GM18909 (cell line): ENCODE data around the gene PRODH2.
"Not testable (repeated sequence)": the region's sequence is repeated elsewhere in the genome, so short reads cannot be mapped to it uniquely, and the experiment has no call there.

ENCODE experiments used
- ATAC-seq: cut with Tn5 transposase; IDR thresholded peaks from one replicate; pipeline ENCODE4 v1.9.1; 2021; ENCODE audit warnings: mild to moderate bottlenecking; ENCODE audit not compliant: unreplicated experiment, poor library complexity

Gene PRODH2

DNA sequence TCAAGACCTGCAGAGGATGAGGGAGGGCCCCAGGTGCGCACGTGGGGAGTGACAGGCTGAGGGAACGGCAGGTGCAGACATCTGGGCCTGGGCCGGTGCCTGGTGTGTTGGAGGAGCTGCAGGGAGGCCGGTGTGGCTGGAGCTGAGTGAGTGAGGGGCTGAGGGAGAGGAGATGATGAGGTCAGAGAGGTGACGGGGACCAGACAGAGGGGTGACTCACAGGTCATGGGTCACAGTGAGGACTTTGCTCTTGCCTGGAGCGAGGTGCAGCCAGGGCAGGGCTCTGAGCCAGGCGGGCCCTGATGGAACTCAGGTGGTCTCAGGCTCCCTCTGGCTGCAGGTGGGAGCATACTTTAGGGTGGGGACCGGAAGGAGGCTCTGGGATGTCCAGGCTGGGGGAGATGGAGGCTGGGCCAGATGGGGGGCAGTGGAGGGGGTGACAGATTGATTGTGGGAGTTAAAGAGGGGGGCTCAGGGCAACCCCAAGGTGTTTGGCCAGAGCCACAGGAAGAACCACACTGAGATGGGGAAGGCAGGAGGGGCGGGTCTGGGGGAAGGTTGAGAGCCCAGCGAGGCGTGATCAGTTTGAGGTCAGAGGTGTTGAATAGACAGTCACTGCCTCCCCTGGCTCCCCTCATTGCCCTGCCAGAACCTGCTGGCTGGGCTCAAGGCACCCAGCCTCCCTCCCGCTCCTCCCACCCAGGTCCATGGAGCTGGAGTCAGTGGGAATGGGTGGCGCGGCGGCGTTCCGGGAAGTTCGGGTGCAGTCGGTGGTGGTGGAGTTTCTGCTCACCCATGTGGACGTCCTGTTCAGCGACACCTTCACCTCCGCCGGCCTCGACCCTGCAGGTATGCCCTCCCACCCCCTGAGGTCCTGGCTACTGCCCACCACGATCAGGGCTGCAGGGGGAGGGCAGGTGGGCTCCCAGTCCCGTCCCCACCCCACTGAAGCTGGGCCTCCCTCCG is 28.9 kb downstream of the PRODH2 start:
- ATAC-seq = no peak

DNA sequence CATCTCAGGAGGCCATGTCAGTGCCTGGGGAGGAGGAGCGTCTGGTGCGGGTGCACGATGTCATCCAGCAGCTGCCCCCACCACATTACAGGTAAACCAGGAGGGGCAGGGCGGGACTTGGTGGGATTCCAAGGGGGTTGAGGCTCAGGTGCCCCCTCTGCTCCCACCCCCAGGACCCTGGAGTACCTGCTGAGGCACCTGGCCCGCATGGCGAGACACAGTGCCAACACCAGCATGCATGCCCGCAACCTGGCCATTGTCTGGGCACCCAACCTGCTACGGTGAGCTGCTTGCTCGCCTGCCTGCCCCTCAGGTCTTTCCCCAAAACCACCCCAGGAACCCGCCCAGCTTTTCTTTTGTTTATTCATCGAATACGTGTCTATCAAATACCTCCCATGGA is 30.1 kb downstream of the PRODH2 start:
- no peak for ATAC-seq

DNA sequence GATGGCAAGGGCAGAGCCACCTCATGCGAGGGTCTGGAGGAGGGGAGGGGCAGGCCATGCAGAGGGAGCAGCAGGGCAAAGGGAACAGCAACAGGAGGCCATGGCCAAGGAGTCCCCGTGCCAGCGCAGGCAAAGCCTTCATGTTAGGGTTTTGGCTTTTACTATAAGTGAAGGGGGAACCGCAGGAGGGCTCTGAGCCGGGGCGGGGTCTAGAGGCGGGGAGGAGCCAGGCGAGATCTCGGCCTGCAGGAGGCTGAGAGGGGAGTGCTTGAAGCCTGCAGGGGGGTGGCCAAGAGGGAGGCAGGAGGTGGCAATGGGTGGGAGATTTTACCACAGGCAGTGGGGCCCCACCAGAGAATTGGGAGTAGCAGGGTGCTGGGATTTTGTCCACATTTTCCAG is 31.0 kb downstream of the PRODH2 start:
- ATAC-seq = no peak

DNA sequence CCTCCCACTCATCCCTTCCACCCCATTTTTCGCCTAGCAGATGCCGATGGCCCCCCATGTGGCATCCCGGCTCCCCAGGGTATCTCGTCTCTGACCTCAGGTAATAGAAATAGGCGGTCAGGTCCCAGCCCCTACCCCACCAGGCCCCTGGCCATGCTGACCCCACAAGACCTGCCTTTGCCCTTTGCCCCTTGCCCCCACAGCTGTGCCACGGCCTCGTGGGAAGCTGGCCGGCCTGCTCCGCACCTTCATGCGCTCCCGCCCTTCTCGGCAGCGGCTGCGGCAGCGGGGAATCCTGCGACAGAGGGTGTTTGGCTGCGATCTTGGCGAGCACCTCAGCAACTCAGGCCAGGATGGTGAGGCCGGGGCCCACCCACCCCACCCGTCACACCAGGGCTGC is 31.9 kb downstream of the PRODH2 start:
- no peak for ATAC-seq

DNA sequence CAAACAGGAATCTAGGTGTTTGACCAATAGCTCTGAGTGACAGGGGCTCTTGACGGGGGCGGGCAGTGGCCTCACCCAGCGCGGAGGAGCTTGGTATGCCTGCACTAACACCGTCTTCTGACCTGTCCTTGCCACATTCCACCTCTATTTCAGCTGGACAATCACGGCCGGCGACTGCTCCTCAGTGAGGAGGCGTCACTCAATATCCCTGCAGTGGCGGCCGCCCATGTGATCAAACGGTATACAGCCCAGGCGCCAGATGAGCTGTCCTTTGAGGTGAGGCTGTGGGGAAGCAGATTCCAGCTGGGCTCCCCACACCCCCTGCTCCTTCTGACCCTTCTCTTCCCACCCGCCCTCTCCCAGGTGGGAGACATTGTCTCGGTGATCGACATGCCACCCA is 32.6 kb downstream of the PRODH2 start:
- no peak for ATAC-seq

DNA sequence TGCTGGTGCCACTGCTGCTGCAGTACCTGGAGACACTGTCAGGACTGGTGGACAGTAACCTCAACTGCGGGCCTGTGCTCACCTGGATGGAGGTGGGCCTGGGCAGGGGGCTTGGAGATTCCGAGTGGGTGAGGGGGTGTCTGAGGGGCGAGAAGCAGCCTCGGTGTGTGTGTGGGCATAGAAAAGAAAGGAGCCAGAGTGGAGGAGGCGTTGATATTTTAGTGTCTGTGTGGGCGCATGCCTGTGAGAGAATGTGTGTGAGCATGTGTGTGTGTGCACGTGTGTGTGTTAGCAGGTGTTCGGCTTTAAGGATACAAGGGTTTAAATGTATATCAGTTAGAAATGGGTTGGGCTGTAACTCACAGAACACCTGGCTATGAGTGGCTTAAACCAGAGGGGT is 33.6 kb downstream of the PRODH2 start:
- ATAC-seq = no peak

DNA sequence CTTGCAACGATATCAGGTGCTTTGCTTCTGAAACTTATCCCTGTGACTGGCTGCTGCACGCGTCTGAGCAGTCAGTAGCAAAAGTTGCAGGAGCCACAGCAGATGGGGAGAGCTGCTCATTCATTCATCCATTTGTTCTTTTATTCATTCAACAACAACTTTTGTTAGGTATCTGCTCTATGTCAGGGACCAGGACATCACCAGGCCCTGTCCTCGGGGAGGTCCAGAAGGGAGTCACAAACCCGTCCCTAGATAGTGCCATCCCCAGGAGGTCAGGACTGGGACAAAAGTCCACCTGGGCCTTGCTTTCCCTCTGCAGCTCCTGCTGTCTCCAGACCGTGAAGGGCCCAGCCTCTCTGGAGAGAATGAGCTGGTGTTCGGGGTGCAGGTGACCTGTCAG is 34.7 kb downstream of the PRODH2 start:
- no peak for ATAC-seq

DNA sequence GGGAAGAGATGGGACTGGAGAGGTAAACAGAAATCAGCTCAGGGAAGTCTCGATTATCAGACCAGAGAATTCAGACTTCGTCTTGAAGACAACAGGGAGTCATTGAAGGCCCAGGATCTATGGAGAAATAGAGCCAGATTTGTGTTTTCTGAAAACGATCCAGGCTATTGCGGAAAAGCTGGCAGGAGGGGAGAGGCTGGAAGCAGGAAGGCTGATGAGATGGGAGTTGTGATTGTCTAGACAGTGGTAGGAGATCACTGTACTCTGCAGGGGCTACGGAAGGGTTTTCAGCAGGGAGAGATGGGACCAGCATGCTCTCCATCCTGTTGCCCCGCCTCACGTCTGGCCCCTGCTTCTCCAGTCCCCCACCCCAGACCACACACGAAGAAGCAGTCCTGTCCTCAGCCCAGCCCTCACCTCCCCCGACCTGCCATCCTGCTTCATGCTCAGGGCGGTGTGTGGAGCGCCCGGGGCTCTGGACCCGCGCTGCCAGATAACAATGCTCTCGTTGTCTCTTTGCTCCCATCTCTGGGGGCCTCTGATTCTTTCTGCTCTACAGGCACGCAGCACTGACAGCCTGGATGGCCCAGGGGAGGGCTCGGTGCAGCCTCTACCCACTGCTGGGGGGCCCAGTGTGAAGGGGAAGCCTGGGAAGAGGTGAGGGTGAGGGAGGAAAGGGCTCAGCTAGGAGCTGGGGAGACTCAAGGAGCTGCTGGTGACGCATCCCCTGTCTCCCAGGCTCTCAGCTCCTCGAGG is 35.4 kb downstream of the PRODH2 start:
- ATAC-seq = no peak

DNA sequence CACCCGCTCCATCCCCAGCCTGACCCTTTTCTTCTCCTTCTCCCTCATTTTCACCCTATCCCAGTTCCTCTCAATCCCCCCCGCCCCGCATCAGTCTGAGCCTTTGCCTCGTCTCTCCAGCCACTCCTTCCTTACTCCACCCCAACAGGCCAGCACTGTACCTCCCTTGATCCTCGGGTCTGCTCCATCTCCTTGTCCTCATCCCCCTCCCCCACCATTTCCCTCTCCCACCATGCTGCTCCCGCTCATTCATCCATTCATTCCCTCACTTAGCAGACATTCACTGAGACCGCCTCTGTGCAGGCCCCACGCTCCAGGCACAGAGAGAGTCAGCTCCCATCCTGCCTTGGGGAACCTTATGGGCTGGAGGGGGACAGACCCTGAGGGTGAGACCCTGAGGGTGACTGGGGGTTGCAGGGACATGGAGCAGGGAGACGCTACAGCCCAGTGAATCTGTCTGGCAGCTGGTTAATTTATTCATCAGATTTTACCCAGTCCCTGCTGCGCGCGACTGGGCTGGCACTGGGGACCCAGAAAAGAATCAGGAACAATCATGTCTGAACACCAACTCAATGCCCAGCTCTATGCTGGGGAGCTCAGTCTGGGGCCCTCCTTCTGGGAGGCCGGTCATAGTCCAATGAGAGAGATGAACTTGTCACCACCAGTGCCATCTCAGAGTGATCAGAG is 36.4 kb downstream of the PRODH2 start:
- ATAC-seq = no peak

DNA sequence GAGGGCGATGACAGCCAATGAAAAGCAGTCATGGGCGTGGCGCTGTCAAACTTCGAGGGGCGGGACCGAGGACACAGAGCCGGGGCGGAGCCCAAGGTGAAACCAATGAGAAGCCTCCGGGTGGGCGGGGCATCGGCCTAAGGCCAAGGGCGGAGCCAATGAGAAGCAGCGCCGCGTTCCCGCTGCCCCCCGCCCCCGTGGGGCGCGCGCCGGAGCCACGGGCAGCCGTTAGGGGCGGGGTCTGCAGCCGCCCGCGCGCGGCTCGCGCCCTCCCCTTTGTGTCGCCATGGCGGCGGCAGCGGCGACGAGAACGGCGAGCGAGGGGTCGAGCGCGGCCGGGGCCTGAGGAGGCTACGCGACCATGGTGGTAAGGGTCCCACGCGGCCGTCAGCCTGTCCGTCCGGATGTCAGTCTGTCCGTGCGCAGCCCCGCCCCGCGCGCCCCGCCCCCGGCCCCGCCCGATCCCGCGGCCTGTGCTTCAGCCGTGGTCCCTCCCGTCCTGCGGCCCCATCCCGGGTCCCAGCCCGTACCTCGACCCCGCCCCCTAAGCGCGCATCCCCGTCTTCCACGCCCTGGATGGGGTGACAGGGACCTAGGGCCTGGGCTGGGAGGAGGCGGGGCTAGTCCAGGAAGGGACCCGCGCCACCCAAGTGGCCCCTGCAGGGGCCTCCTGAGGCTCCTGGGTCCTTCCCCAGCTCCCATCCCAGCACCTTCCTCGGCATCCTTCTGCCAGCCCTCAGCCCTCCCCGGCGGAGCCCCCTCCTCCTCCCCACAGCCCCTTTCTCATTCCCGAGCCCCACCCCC is 37.1 kb downstream of the PRODH2 start, which contains the start of gene ARHGAP33:
Gene ARHGAP33, plus strand, starts transcription at position 267 of the 804 bp plus-strand sequence. Its CDS starts 95 bp downstream, at position 362.
- ATAC-seq = peak; percentile 88

DNA sequence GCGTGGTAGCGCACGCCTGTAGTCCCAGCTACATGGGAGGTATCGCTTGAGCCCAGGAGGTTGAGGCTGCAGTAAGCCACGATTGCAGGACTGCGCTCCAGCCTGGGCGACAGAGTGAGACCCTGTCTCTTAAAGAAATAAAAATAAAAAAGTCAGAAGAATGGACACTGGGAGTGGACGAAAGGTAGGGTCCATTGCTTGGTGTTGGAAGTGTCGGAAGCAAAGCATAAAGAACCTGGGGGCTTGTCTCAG is 37.7 kb downstream of the PRODH2 start:
- no peak for ATAC-seq

DNA sequence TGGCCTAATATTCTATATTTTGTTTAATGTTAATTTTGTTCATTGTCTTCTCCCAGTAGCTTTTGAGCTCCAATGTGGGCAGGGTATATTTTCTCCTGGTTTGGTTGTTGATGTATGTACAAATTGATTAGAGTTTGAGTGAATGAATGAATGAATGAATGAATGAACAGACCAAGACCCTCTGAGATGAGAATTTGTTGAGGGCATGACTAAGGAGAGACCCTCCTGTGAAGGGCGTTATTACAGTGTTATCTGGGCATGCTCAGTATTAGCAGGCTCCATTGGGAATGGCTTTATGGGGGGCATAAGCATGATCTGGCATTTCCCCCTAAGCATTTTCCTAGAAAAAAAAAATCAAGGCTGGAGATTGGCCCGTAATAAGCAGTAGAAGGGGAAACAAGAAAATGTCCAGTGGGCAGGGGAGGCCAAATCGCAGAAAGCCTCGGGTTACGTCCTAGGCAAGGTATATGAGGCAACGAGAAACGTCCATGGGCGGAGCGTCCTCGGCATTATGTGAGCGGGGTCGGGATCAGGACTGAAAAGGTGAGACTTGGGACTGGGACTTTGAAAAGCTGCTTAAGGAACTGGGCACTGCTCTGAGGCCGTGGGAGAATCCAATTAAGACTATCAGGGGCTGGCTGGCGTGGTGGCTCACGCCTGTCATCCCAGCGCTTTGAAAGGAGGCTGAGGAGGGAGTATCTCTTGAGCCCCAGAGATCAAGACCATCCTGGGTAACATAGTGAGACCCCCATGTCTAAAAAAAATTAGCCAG is 38.2 kb downstream of the PRODH2 start:
- ATAC-seq = no peak

DNA sequence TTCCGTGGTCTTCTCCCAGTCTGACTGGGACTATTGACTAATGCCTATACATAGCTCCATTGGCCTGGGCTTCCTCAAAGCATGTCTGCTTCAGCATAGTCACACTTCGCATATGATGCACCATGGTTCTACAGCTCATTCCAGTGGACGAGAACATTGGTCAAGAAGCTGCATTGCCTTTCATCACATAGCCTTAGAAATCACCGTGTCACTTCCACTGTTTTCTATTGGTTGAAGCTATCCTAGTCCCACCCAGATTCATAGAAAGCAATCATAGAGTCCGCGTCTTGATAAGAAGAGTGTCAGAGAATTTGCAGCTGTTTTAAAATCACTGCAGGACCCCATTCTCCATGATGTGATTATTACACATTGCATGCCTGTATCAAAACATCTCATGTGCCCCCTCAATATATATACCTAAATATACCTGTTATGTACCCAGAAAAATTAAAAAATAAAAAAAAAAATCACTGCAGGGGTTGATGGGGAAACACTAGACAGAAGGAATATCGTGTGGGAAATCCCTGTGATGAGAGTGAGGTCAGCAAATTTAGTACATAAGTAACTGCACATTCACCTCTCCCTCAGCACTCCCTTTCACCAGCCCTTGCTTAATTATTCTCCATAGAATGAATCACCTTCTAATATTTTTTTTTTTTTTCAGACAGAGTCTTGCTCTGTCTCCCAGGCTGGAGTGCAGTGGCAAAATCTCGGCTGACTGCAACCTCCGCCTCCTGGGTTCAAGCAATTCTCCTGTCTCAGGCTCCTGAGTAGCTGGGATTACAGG is 39.4 kb downstream of the PRODH2 start:
- no peak for ATAC-seq

DNA sequence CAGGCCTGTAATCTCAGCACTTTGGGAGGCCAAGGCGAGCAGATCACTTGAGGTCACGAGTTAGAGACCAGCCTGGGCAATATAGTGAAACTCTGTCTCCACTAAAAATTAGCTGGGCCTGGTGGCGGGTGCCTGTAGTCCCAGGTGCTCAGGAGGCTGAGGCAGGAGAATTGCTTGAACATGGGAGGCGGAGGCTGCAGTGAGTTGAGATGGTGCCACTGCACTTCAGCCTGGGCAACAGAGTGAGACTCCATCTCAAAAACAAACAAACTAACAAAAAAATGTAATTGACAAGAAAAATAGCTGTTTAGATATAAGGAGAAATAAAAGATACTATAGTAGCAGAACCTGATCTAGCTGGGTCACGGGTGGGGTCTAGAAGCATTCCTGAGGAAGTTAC is 40.3 kb downstream of the PRODH2 start:
- not testable (repeated sequence) for ATAC-seq

DNA sequence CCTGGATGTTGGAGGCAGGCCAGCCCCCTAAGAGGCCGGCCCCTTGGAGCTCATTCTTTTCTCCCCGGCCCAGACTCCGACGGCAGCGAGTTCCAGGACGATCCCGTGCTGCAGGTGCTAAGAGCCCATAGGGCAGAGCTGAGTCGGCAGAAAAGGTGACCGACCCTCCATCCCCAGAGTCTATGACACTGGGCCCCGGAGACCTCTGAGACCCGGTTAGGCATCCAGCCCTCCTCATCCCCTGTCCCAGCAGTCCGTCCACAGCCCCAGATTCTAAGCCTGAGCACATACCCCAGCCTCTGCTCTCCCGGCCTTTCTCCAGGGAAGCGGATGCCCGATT is 44.6 kb downstream of the PRODH2 start:
- no peak for ATAC-seq

DNA sequence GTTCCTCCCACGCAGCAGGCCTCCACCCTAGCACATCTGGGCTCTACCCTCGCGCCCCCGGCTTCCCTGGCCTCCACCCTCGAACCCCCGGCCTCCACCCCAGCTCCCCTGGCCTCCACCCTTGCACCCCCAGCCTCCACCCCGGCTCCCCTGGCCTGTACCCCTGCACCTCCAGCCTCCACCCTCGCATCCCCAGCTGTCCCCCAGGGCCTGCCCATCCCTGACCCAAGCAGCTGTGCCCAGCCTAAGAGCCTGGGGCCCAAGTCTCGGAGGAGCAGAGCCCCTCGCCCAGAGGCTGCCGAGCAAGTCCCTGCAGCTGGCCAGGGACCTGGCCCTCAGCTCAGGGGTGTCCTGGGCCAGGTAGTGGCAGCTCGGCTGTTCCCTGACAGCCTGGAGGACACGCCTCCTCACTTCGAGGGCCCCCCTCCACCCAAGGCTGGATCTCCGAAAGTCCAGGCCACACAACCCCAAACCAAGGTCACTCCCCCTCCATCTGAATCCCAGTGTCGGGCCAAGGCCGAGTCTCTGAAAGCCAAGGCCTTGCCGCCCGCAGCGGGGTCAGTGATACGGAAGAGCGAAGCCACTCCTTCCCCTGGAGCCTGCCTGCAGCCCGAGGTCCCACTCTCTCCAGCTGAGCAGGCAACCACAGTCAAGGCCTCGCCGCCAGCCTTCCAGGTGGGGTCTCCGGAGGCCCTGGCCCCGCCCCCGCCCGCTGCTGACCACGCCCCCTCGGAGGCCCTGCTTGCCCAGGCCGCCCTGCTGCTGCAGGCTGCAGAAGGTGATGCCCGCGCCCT is 45.2 kb downstream of the PRODH2 start:
- no peak for ATAC-seq

DNA sequence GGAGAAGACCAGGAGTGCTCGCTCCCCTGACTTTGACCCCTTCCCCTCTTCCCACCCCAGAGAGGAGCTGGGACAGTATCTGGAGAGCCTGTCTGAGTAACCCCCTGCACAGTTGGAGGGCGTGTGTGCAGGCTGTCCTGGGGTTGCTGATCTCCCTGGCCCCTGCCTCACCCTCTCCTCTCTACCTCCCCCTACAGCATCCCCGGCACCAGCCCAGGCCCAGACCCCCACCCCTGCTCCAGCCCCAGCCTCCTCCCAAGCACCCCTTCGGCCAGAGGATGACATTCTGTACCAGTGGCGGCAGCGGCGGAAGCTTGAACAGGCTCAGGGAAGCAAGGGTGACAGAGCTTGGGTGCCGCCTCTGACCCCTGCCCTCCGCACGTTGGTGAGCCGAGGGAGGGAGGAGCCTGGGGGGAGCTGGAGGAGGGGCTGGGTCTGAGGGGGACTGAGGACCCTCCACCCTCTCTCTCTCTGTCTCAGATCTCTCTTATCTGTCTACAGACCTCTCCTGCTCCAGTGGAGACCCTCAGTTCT is 46.0 kb downstream of the PRODH2 start:
- ATAC-seq = no peak
